Fibroblast of mammary gland (primary cell): Measurements from ENCODE around the gene RBBP8NL.

ENCODE experiments used
- DNase-seq: peaks from one replicate; pipeline ENCODE4 v3.0.0-alpha.2; 2010; ENCODE audit warnings: low read depth
- H3K4me3 ChIP-seq: 2 replicates; pipeline ENCODE4 v1.5.1; 2011; ENCODE audit warnings: low read depth, mild to moderate bottlenecking, low read length, moderate library complexity; ENCODE audit not compliant: control insufficient read depth
- CTCF ChIP-seq: conservative IDR thresholded peaks from 2 replicates; pipeline ENCODE4 v1.5.1; 2011; ENCODE audit warnings: low read depth, low read length, inconsistent platforms; ENCODE audit not compliant: control insufficient read depth, insufficient read depth

Gene RBBP8NL

GRCh38 chr20:62473717-62474603 is 46.6 kb upstream of the RBBP8NL start:
- TF ChIP-seq CTCF: no peak
- no peak for DNase-seq
- no peak overlapping the region for H3K4me3 ChIP-seq

- H3K4me3 ChIP-seq: no peak overlapping the region
- no peak for TF ChIP-seq CTCF
- no peak for DNase-seq
These were observed 45.7 kb upstream of the RBBP8NL start for GRCh38 chr20:62472941-62473585.

- no peak overlapping the region for H3K4me3 ChIP-seq
- no peak for DNase-seq
- TF ChIP-seq CTCF: no peak
These were observed 45.0 kb upstream of the RBBP8NL start for GRCh38 chr20:62472138-62472940.

- DNase-seq: no peak
- TF ChIP-seq CTCF: no peak
- H3K4me3 ChIP-seq: no peak overlapping the region
These were observed 43.1 kb upstream of the RBBP8NL start for GRCh38 chr20:62470459-62470858.

- DNase-seq: no peak
- H3K4me3 ChIP-seq: no peak overlapping the region
- TF ChIP-seq CTCF: no peak
These were observed 42.7 kb upstream of the RBBP8NL start for GRCh38 chr20:62470001-62470400.

- H3K4me3 ChIP-seq: no peak overlapping the region
- TF ChIP-seq CTCF: no peak
- no peak for DNase-seq
These were observed 42.0 kb upstream of the RBBP8NL start for GRCh38 chr20:62469352-62469751.
